GM12873 (cell line): ENCODE data around the gene FGD3.

Source experiments
- CTCF ChIP-seq: IDR thresholded peaks from 2 replicates; pipeline ENCODE4 v1.5.1; 2012; ENCODE audit warnings: low read depth, mild to moderate bottlenecking, moderate library complexity, low read length, control low read depth; ENCODE audit not compliant: insufficient read depth; ENCODE audit errors: missing control alignments

Gene FGD3

GRCh38 chr9:93071464-93071863 lies 124.1 kb downstream of the FGD3 start:
- no peak for TF ChIP-seq CTCF

- TF ChIP-seq CTCF = no peak
Observed at GRCh38 chr9:93072383-93072795, 125.1 kb downstream of the FGD3 start.

- TF ChIP-seq CTCF = no peak
Observed at GRCh38 chr9:93076101-93076791, 128.9 kb downstream of the FGD3 start.

GRCh38 chr9:93076792-93077128 lies 129.4 kb downstream of the FGD3 start:
- no peak for TF ChIP-seq CTCF

GRCh38 chr9:93077367-93077766 lies 130.0 kb downstream of the FGD3 start:
- no peak for TF ChIP-seq CTCF

GRCh38 chr9:93077811-93078210 lies 130.5 kb downstream of the FGD3 start:
- TF ChIP-seq CTCF = no peak

GRCh38 chr9:93079371-93079770 lies 132.0 kb downstream of the FGD3 start:
- TF ChIP-seq CTCF = no peak
